ENCODE measurements around the gene CACNA2D2. TPM values are rescaled to one million over a fixed set of nuclear protein-coding genes. Genes with fewer than 3 reads are reported as not detected.

The CACNA2D2 gene
- total RNA-seq, 1 donor from 2014 or later, result 2.5 TPM

DNA sequence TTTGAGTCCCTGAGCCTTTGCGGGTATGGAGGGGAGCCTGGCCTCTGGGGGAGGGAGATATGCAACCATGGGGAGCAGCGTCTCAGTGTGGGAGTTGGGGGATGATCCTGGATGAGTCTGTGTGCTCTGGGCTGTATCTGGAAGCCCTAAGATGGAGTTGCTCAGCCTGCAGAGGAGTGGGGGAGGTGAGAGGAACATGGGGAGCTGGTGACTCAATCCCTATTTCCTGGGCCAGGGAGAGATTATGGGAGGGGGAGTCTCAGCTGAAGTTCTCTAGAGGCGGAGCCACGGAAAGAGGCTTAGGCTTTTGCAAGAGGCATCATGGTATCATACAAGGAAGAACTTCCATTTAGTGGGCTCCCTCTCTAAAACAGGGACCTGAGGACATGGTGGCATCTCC is 84.6 kb downstream of the CACNA2D2 start:
- H3K4me1 ChIP-seq, result no peaks in the 10 kb centered on the region
- TF ChIP-seq POLR2AphosphoS5 (IDR thresholded peaks at IDR 0.05; ENCODE audit: insufficient read depth in 1 of 2, low read depth in 1 of 2) (no peak), CTCF (IDR thresholded peaks at IDR 0.05) (no peak), POLR2A (IDR thresholded peaks at IDR 0.05) (no peak)
- H3K9me3 ChIP-seq, result no peaks in the 10 kb centered on the region
- H3K27ac ChIP-seq, result no peak overlapping the region
- intact Hi-C loops (cut with DNase I), result no loop called here
- no peaks in the 10 kb centered on the region for H3K27me3 ChIP-seq
- no peak for DNase-seq (ENCODE audit: extremely low spot score in 2 of 2)
- H3K36me3 ChIP-seq, result no peaks in the 10 kb centered on the region
- H3K4me3 ChIP-seq, result no peak overlapping the region

DNA sequence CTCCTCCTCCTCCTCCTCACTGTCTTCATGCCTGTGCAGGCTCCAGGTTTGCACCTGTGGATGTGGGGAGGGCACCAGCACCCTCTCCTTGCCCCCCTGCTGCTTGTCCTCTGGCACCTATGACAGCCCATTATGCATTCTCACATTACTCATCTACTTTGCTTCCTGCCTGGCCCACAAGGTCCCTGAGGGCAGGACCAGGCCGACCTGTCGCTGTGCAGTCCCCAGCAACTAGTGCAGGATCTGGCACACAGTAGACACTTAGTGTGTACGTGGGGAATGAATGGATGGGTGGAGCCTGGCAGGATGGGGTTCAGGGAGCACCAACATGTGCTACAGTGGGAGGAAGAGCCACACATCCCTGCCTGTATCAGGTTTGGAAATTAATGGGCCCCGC is 85.8 kb downstream of the CACNA2D2 start:
- Histone ChIP-seq H3K4me3 (no peak overlapping the region), H3K36me3 (no peaks in the 10 kb centered on the region), H3K27me3 (no peaks in the 10 kb centered on the region), H3K9me3 (no peaks in the 10 kb centered on the region), H3K27ac (no peak overlapping the region), H3K4me1 (no peaks in the 10 kb centered on the region)
- no peak for DNase-seq (ENCODE audit: extremely low spot score in 2 of 2)
- TF ChIP-seq POLR2AphosphoS5 (IDR thresholded peaks at IDR 0.05; ENCODE audit: insufficient read depth in 1 of 2, low read depth in 1 of 2) (no peak), POLR2A (IDR thresholded peaks at IDR 0.05) (no peak), CTCF (IDR thresholded peaks at IDR 0.05) (no peak)
- intact Hi-C loops (cut with DNase I), result no loop called here

DNA sequence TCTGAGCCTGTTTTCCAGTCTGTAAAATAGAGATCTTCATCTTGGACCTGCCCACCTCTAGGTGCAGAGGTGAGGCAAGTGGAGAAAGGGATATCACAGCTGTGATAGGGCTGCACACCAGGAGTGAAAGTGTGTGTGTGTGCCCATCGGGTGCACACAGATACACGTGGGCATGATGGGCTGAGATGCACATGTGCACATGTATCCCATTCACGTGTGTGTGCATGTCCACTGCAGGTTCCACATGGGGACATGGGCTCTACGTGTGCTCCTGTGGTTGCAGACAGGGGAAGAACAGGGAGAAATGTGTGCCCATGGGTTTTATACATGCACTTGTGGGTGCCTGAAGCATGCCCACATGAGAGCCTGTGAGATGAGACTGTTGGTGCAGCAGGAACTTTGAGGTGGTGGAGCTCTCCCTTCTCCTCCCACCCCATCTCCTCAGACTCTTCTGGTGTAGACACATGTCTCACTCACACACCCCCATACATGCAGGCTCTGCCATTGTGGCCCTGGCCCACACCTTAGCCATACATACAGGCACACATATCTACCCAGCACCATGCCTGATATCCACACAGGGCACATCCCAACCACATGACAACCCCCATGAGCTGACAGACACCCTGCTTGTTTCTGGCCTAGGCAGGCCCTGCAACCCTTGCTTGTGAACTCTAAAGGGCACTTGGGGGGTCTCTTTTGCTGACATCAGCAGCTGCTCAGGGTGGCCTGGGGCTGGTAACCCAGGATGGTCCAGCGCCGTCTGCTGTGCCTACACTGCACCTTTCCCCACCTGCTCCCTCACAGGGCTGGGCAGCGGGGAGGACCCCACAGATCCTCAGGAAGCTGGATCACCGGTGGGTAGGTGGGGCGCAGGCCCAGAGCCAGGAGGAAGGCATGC is 86.4 kb downstream of the CACNA2D2 start:
- Histone ChIP-seq H3K27me3 (no peaks in the 10 kb centered on the region), H3K9me3 (no peaks in the 10 kb centered on the region), H3K36me3 (no peaks in the 10 kb centered on the region), H3K4me1 (no peaks in the 10 kb centered on the region), H3K4me3 (no peak overlapping the region), H3K27ac (no peak overlapping the region)
- DNase-seq (ENCODE audit: extremely low spot score in 2 of 2), result no peak
- intact Hi-C loops (cut with DNase I), result no loop called here
- TF ChIP-seq POLR2A (IDR thresholded peaks at IDR 0.05), result no peak
- no peak for TF ChIP-seq CTCF (IDR thresholded peaks at IDR 0.05)
- no peak for TF ChIP-seq POLR2AphosphoS5 (IDR thresholded peaks at IDR 0.05; ENCODE audit: insufficient read depth in 1 of 2, low read depth in 1 of 2)

DNA sequence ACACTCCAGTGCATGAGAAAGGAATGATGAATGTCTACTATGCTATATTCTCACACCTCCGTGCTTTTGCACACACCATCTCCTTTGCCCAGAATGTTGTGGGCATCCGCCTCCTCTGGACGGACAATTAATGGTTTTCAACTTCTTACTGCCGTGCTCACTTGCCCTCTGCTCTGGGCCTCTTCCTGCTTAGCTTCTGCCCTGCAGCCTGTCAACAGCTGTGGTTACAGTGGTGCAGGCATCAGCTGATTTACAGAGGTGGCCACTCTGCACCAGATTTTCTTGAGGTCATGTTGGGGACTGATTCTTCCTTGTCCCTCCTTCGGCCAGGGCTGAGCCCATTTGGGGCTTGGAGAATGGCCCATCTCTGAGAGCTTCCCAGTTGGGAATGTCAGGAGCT is 87.6 kb downstream of the CACNA2D2 start:
- DNase-seq (ENCODE audit: extremely low spot score in 2 of 2), result no peak
- Histone ChIP-seq H3K9me3 (no peaks in the 10 kb centered on the region), H3K27ac (no peak overlapping the region), H3K27me3 (no peaks in the 10 kb centered on the region), H3K4me1 (no peaks in the 10 kb centered on the region), H3K36me3 (no peaks in the 10 kb centered on the region), H3K4me3 (no peak overlapping the region)
- TF ChIP-seq CTCF (IDR thresholded peaks at IDR 0.05) (no peak), POLR2A (IDR thresholded peaks at IDR 0.05) (no peak), POLR2AphosphoS5 (IDR thresholded peaks at IDR 0.05; ENCODE audit: insufficient read depth in 1 of 2, low read depth in 1 of 2) (no peak)
- intact Hi-C loops (cut with DNase I), result no loop called here

- intact Hi-C loops (cut with DNase I), result no loop called here
- H3K27ac ChIP-seq, result no peak overlapping the region
- no peak for DNase-seq (ENCODE audit: extremely low spot score in 2 of 2)
- H3K4me1 ChIP-seq, result no peaks in the 10 kb centered on the region
- no peak overlapping the region for H3K4me3 ChIP-seq
- H3K36me3 ChIP-seq, result no peaks in the 10 kb centered on the region
- no peak for TF ChIP-seq POLR2A (IDR thresholded peaks at IDR 0.05)
- no peak for TF ChIP-seq CTCF (IDR thresholded peaks at IDR 0.05)
- TF ChIP-seq POLR2AphosphoS5 (IDR thresholded peaks at IDR 0.05; ENCODE audit: insufficient read depth in 1 of 2, low read depth in 1 of 2), result no peak
- H3K9me3 ChIP-seq, result no peaks in the 10 kb centered on the region
- H3K27me3 ChIP-seq, result no peaks in the 10 kb centered on the region
Observed at GRCh38 chr3:50415061-50415460, 88.4 kb downstream of the CACNA2D2 start.
